ENCODE data around the gene SLC9A8. TPM values are rescaled to one million over a fixed set of nuclear protein-coding genes. Genes with fewer than 3 reads are reported as not detected.
"Not testable (repeated sequence)": the region's sequence is repeated elsewhere in the genome, so short reads cannot be mapped to it uniquely, and the experiment has no call there.

The SLC9A8 gene
- total RNA-seq, 1 donor from 2014 or later = 6.2 TPM

DNA sequence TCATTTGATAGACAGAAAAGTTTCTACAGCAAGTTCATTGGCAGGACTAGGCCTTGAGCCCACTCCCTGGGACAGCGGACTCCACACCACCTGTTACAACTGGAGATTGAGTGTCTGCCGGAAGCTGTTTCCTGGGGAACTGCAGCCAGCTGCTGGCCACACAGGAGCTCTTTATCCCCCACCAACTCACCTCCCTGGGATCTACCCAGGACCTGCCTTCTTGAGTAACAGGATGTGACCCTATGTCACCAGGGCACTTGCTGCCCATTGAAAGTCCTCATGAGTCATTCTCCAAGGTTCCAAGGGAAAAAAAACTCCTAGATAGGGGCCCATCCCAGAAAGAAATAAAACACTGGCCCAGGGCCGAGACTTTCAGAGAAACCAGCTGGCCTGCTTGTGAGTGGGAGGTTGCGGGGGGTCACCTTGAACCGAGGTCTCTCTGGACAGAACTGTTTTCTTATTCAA lies 37.4 kb upstream of the SLC9A8 start:
- peaks cover 23% of the 10 kb centered on the region for H3K4me1 Mint-ChIP-seq (ENCODE audit: low read depth, unreplicated experiment)
- Histone ChIP-seq H2AFZ (ENCODE audit: low read depth, low read length) (no peak overlapping the region), H3K27me3 (ENCODE audit: insufficient read depth, low read length) (no peaks in the 10 kb centered on the region), H3K9me3 (ENCODE audit: insufficient read depth, low read depth, low read length) (no peaks in the 10 kb centered on the region), H3K4me2 (ENCODE audit: low read length) (peak overlapping the region; percentile 48), H3K79me2 (ENCODE audit: insufficient read depth, low read length) (no peaks in the 10 kb centered on the region), H4K20me1 (ENCODE audit: insufficient read depth, low read length) (no peaks in the 10 kb centered on the region), H3K36me3 (ENCODE audit: insufficient read depth, low read length) (no peaks in the 10 kb centered on the region), H3K9ac (ENCODE audit: low read length) (no peak overlapping the region), H3K4me3 (ENCODE audit: insufficient read depth, low read depth, low read length) (no peak overlapping the region), H3K27ac (ENCODE audit: low read depth, low read length) (peak overlapping the region; percentile 33), H3K4me1 (ENCODE audit: insufficient read depth, low read length) (peaks cover 25% of the 10 kb centered on the region)
- FAIRE-seq (no peak), DNase-seq (ENCODE audit: low read depth) (peak; percentile 76)
- no peaks in the 10 kb centered on the region for H3K27me3 Mint-ChIP-seq (ENCODE audit: low read depth, unreplicated experiment)
- H3K9me3 Mint-ChIP-seq (ENCODE audit: unreplicated experiment) = no peaks in the 10 kb centered on the region
- TF ChIP-seq, protein P1, sequence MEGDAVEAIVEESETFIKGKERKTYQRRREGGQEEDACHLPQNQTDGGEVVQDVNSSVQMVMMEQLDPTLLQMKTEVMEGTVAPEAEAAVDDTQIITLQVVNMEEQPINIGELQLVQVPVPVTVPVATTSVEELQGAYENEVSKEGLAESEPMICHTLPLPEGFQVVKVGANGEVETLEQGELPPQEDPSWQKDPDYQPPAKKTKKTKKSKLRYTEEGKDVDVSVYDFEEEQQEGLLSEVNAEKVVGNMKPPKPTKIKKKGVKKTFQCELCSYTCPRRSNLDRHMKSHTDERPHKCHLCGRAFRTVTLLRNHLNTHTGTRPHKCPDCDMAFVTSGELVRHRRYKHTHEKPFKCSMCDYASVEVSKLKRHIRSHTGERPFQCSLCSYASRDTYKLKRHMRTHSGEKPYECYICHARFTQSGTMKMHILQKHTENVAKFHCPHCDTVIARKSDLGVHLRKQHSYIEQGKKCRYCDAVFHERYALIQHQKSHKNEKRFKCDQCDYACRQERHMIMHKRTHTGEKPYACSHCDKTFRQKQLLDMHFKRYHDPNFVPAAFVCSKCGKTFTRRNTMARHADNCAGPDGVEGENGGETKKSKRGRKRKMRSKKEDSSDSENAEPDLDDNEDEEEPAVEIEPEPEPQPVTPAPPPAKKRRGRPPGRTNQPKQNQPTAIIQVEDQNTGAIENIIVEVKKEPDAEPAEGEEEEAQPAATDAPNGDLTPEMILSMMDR (IDR thresholded peaks at IDR 0.05; ENCODE audit: insufficient read depth, low read depth, low read length) = no peak
- no peak for TF ChIP-seq EZH2 (IDR thresholded peaks at IDR 0.05; ENCODE audit: insufficient read depth, low read length)
- peak overlapping the region; percentile 27 for H3K4me3 Mint-ChIP-seq (ENCODE audit: unreplicated experiment)
- no peaks in the 10 kb centered on the region for H3K36me3 Mint-ChIP-seq (ENCODE audit: low read depth, unreplicated experiment)
- H3K27ac Mint-ChIP-seq (ENCODE audit: unreplicated experiment) = peak overlapping the region; percentile 75

DNA sequence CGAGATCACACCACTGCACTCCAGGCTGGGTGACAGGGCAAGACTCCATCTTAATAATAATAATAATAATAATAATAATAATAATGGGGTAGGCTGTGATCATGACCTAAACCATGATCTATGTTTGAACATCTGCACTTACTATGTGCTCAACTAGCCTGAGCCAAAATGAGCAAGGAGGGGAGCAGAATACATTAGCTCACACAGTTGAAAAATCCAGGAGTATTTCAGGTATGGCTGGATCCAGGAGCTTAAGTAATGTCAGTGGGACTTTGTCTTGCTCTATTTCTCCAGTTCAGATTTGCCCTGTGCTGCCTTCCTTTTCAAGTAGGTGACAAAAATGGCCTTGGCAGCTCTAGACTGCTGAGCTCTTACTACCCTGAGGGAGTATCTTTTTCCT lies 32.7 kb upstream of the SLC9A8 start:
- H4K20me1 ChIP-seq (ENCODE audit: insufficient read depth, low read length) = no peaks in the 10 kb centered on the region
- no peak overlapping the region for H3K4me3 Mint-ChIP-seq (ENCODE audit: unreplicated experiment)
- peaks cover 15% of the 10 kb centered on the region for H3K4me1 Mint-ChIP-seq (ENCODE audit: low read depth, unreplicated experiment)
- no peak for TF ChIP-seq EZH2 (IDR thresholded peaks at IDR 0.05; ENCODE audit: insufficient read depth, low read length)
- TF ChIP-seq, protein P1 (IDR thresholded peaks at IDR 0.05; ENCODE audit: insufficient read depth, low read depth, low read length) = no peak
- no peaks in the 10 kb centered on the region for H3K79me2 ChIP-seq (ENCODE audit: insufficient read depth, low read length)
- no peaks in the 10 kb centered on the region for H3K36me3 Mint-ChIP-seq (ENCODE audit: low read depth, unreplicated experiment)
- no peak overlapping the region for H3K4me2 ChIP-seq (ENCODE audit: low read length)
- no peak for FAIRE-seq
- H3K27me3 Mint-ChIP-seq (ENCODE audit: low read depth, unreplicated experiment) = no peaks in the 10 kb centered on the region
- peaks cover 17% of the 10 kb centered on the region for H3K4me1 ChIP-seq (ENCODE audit: insufficient read depth, low read length)
- no peaks in the 10 kb centered on the region for H3K9me3 Mint-ChIP-seq (ENCODE audit: unreplicated experiment)
- no peaks in the 10 kb centered on the region for H3K27me3 ChIP-seq (ENCODE audit: insufficient read depth, low read length)
- no peaks in the 10 kb centered on the region for H3K9me3 ChIP-seq (ENCODE audit: insufficient read depth, low read depth, low read length)
- H3K27ac Mint-ChIP-seq (ENCODE audit: unreplicated experiment) = no peak overlapping the region
- H3K9ac ChIP-seq (ENCODE audit: low read length) = no peak overlapping the region
- H3K27ac ChIP-seq (ENCODE audit: low read depth, low read length) = no peak overlapping the region
- DNase-seq (ENCODE audit: low read depth) = no peak
- no peak overlapping the region for H3K4me3 ChIP-seq (ENCODE audit: insufficient read depth, low read depth, low read length)
- H2AFZ ChIP-seq (ENCODE audit: low read depth, low read length) = no peak overlapping the region
- no peaks in the 10 kb centered on the region for H3K36me3 ChIP-seq (ENCODE audit: insufficient read depth, low read length)

DNA sequence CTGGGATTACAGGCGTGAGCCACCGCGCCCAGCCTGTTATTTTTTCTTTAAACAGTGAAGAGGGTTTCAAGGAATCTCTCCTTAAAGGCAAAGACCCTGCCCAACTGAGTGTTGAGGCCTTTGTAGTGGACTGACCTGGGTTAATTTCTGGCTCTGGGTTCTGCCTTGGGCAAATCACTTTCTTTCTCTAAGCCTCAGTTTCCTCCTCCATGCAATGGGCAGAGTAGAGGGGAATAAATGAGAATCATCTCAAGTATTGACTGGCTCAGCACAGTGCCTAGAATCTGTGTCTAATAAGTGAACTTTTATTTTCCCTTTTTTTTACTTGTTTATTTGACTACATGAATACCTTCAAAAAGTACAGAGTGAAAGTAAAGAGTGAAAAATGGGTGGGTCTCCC lies 31.0 kb upstream of the SLC9A8 start:
- H3K27ac Mint-ChIP-seq (ENCODE audit: unreplicated experiment) = no peak overlapping the region
- H3K4me3 Mint-ChIP-seq (ENCODE audit: unreplicated experiment) = no peak overlapping the region
- Histone ChIP-seq H4K20me1 (ENCODE audit: insufficient read depth, low read length) (no peaks in the 10 kb centered on the region), H3K36me3 (ENCODE audit: insufficient read depth, low read length) (no peaks in the 10 kb centered on the region), H3K27me3 (ENCODE audit: insufficient read depth, low read length) (no peaks in the 10 kb centered on the region), H3K4me3 (ENCODE audit: insufficient read depth, low read depth, low read length) (no peak overlapping the region), H3K9me3 (ENCODE audit: insufficient read depth, low read depth, low read length) (no peaks in the 10 kb centered on the region), H3K79me2 (ENCODE audit: insufficient read depth, low read length) (no peaks in the 10 kb centered on the region), H3K27ac (ENCODE audit: low read depth, low read length) (no peak overlapping the region), H2AFZ (ENCODE audit: low read depth, low read length) (no peak overlapping the region), H3K4me1 (ENCODE audit: insufficient read depth, low read length) (peaks cover under 1% of the 10 kb centered on the region), H3K9ac (ENCODE audit: low read length) (no peak overlapping the region), H3K4me2 (ENCODE audit: low read length) (no peak overlapping the region)
- no peak for FAIRE-seq
- H3K36me3 Mint-ChIP-seq (ENCODE audit: low read depth, unreplicated experiment) = no peaks in the 10 kb centered on the region
- no peaks in the 10 kb centered on the region for H3K27me3 Mint-ChIP-seq (ENCODE audit: low read depth, unreplicated experiment)
- TF ChIP-seq, protein P1 (IDR thresholded peaks at IDR 0.05; ENCODE audit: insufficient read depth, low read depth, low read length) = no peak
- TF ChIP-seq EZH2 (IDR thresholded peaks at IDR 0.05; ENCODE audit: insufficient read depth, low read length) = no peak
- no peak for DNase-seq (ENCODE audit: low read depth)
- H3K9me3 Mint-ChIP-seq (ENCODE audit: unreplicated experiment) = no peaks in the 10 kb centered on the region
- H3K4me1 Mint-ChIP-seq (ENCODE audit: low read depth, unreplicated experiment) = peaks cover 8% of the 10 kb centered on the region

DNA sequence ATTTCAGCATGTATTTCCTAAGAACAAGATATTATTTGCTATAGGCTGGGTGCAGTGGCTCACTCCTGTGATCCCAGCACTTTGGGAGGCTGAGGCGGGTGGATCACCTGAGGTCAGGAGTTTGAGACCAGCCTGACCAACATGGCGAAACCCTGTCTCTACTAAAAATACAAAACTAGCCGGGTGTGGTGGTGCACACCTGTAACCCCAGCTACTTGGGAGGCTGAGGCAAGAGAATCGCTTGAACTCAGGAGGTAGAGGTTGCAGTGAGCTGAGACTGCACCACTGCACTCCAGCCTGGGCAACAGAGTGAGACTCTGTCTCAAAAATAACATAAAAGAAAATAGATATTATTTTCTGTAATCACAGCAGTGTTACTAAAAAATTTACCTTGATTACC lies 30.2 kb upstream of the SLC9A8 start:
- H3K36me3 ChIP-seq (ENCODE audit: insufficient read depth, low read length); H3K9me3 ChIP-seq (ENCODE audit: insufficient read depth, low read depth, low read length); H3K27ac Mint-ChIP-seq (ENCODE audit: unreplicated experiment); H3K27ac ChIP-seq (ENCODE audit: low read depth, low read length); H3K4me3 Mint-ChIP-seq (ENCODE audit: unreplicated experiment); H3K4me1 Mint-ChIP-seq (ENCODE audit: low read depth, unreplicated experiment); H3K79me2 ChIP-seq (ENCODE audit: insufficient read depth, low read length); H3K4me1 ChIP-seq (ENCODE audit: insufficient read depth, low read length); H3K36me3 Mint-ChIP-seq (ENCODE audit: low read depth, unreplicated experiment); FAIRE-seq; H3K27me3 Mint-ChIP-seq (ENCODE audit: low read depth, unreplicated experiment); H3K4me3 ChIP-seq (ENCODE audit: insufficient read depth, low read depth, low read length); H2AFZ ChIP-seq (ENCODE audit: low read depth, low read length); H3K4me2 ChIP-seq (ENCODE audit: low read length); H4K20me1 ChIP-seq (ENCODE audit: insufficient read depth, low read length); DNase-seq (ENCODE audit: low read depth); H3K9me3 Mint-ChIP-seq (ENCODE audit: unreplicated experiment); H3K27me3 ChIP-seq (ENCODE audit: insufficient read depth, low read length); H3K9ac ChIP-seq (ENCODE audit: low read length): not testable (repeated sequence)

All from astrocyte (in vitro differentiated cells and primary cell).